GM13976 (cell line): ENCODE measurements around the gene GET3.
A peak's percentile ranks its signal among the peaks of the same experiment; 100 is the strongest.

Experiments used
- DNase-seq: peaks from one replicate; pipeline ENCODE4 v3.0.0; 2012; ENCODE audit warnings: low spot score
- CTCF ChIP-seq: IDR thresholded peaks from 2 replicates; pipeline ENCODE4 v1.5.1; 2012; ENCODE audit warnings: borderline replicate concordance, mild to moderate bottlenecking; ENCODE audit not compliant: insufficient read depth; ENCODE audit errors: extremely low read depth, missing control alignments, control extremely low read depth
- in situ Hi-C: fragments of 300-500 bp; cut with MboI; formaldehyde crosslinking; loops from one replicate; pipeline ENCODE4 v1.12.0; 2022; ENCODE audit warnings: low sequenced_read_pairs, mixed read lengths, inconsistent platforms; ENCODE audit not compliant: unreplicated experiment

GET3 gene

DNA sequence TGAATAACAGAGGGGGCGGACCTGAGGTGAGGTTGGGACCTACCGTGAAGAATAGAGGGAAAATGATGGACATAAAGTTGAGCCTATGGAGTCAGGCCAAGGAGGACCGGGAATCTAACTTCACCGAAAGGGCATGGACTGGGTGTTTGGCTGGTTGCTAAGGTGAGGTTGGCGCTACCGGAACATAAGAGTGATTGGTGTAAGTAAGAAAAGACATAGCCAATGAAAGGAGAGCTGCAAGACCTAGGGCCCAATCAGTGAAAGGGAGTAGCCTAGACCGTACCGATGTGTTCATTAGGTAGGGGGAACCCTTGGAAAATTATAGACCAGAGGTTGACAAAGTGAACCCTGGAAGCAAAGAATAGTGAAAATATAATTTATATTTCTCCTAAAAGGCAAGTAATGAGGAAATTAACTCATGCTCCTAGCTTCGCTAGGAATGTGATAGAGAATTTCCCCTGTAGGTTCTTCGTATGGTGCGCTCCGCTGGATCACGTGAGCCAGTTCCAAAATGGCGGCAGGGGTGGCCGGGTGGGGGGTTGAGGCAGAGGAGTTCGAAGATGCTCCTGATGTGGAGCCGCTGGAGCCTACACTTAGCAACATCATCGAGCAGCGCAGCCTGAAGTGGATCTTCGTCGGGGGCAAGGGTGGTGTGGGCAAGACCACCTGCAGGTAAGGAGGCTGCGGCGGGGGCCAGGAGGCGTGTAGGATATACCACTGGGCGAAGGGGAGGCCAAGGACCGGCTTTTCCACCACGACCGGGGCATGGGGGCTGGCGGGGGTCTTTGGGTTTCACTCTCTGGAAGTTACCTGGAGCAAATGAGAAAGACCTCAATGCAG lies at the start of gene GET3:
TSS of gene GET3 (plus strand) at position 503 of the 840 bp plus-strand sequence. CDS start at position 512, 9 bp downstream.
- DNase-seq: peak; percentile 92
- in situ Hi-C loops: no loop called here
- no peak for TF ChIP-seq CTCF

DNA sequence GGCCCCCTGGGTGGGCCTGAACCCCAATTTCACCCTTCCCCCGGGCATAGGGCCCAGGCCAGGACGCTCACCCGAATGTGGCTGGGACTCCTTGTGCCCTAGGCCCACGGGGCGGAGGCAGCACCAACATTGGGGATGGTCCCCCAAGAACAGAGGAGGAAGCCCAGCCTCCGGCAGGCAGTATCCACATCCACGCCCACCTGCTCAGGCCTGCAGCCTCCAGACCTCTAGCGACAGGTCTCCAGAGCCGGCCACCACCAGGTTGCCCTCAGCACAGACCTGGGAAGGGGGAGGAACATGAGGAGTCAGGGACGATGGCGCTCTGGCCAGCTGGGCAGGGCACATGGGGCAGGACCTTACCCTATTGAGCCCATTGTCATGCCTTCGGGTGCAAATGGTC lies 48.3 kb upstream of the GET3 start:
- no peak for DNase-seq
- no peak for TF ChIP-seq CTCF
- in situ Hi-C loops: no loop called here

DNA sequence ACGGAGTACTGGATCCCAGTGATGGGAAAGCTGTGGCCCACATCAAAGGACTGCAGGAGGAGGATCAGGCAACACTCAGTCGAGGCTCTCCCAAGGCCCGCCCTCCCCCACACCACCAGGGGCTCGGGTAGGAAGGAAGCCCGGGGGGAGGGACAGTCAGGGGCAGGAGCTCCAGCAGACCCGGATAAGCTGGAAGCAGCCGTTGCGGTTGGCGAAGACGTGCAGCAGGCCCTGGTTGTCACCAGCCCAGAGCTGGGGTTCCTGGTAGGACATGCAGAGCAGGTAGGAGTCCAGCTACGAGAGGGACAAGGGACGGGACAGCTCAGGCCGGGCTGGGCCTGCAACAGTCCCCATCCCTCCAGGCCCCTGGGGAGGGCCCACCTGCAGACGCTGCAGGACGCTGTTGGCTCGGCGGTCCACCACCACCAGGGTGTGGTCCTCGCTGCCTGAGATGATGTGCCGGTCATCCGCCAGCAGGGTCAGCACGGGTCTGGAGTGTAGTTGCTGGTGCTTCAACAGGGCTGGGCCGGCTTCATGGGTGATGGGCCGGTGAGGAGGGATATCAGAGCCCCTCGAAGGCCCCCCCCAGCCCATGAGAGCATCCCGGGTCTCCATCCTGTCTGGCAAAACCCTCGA lies 47.6 kb upstream of the GET3 start:
- TF ChIP-seq CTCF: no peak
- in situ Hi-C loops: no loop called here
- DNase-seq: no peak

DNA sequence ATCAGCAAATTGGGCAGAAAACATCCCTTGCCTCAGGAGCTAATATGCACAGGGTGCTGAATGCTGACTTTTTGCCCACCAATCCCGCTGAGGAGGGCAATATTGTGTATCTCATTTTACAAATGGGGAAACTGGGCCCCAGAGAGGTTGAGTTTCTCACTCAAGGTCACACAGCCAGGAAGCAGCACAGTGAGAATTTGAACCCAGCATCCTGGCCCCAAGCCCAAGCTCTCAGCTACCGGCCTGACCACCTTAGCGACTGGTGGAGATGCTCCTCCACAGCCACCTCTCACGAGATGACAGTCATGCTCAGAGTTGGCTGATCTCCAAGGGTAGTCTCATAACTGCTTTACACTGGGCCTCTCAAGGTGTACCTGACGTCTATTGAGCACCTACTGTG lies 44.3 kb upstream of the GET3 start:
- TF ChIP-seq CTCF: no peak
- no peak for DNase-seq
- in situ Hi-C loops: no loop called here

DNA sequence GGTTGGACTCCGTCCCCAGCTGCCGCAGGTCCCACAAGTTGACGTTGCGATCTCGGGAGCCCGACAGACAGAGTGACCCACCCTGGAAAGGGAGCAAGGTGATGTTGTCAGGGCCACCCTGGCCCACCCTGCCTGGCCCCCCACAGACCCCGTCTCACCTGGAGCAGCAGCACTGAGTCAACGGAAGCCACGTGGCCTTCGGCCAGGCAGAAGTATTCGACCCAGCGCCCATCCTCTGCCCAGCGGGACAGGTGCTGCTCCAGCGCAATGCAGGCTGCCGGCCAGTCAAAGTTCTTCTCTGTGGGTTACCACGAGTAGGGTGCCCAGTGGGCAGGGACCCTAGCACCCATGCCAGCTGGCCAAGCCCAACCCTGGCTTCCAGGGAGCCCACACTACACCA lies 42.7 kb upstream of the GET3 start:
- DNase-seq: no peak
- in situ Hi-C loops: no loop called here

DNA sequence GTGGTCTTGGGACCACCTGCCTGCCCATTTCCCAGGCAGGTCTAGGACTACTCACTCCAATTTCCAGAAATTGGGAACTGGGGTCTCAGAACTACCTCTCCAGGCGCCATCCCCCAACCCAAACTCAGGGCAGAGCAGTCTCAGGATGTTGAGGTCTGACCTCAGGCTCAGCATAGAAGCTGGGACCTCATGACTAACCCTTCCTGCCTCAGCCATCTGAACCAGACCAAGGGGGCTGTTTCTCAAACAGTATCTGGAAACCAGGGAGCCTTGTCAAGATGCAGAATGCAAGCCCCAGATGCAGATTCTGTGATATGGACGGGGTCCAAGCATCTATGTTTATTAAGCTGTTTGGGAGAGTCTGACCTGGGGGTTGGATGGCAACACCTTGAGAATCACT lies 42.2 kb upstream of the GET3 start:
- no peak for TF ChIP-seq CTCF
- in situ Hi-C loops: no loop called here
- DNase-seq: no peak

More for the DNA sequence above, 42.7 kb upstream of the GET3 start:
- no peak for TF ChIP-seq CTCF
